ENCODE results near the gene VPS36. TPM values are rescaled to one million over a fixed set of nuclear protein-coding genes. Genes with fewer than 3 reads are reported as not detected.

The VPS36 gene
- total RNA-seq, 1 experiment from 2014 or later, result 19.2 TPM

- no peaks in the 10 kb centered on the region for H3K9me3 Mint-ChIP-seq
- DNase-seq (ENCODE audit: low spot score) (no peak), ATAC-seq (no peak)
- TF ChIP-seq, protein P1, sequence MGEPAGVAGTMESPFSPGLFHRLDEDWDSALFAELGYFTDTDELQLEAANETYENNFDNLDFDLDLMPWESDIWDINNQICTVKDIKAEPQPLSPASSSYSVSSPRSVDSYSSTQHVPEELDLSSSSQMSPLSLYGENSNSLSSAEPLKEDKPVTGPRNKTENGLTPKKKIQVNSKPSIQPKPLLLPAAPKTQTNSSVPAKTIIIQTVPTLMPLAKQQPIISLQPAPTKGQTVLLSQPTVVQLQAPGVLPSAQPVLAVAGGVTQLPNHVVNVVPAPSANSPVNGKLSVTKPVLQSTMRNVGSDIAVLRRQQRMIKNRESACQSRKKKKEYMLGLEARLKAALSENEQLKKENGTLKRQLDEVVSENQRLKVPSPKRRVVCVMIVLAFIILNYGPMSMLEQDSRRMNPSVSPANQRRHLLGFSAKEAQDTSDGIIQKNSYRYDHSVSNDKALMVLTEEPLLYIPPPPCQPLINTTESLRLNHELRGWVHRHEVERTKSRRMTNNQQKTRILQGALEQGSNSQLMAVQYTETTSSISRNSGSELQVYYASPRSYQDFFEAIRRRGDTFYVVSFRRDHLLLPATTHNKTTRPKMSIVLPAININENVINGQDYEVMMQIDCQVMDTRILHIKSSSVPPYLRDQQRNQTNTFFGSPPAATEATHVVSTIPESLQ (CRISPR knock-in tag; IDR thresholded peaks at IDR 0.05), result no peak
- TF ChIP-seq GABPB1 (CRISPR knock-in tag; IDR thresholded peaks at IDR 0.05) (no peak), NFYB (CRISPR knock-in tag; conservative IDR thresholded peaks at IDR 0.05; ENCODE audit: low read depth) (no peak), PRRX2 (CRISPR knock-in tag; IDR thresholded peaks at IDR 0.05) (no peak), NFATC4 (CRISPR knock-in tag; IDR thresholded peaks at IDR 0.05) (no peak), TP53 (CRISPR knock-in tag; IDR thresholded peaks at IDR 0.05) (no peak), E2F5 (CRISPR knock-in tag; IDR thresholded peaks at IDR 0.05) (no peak), MXD4 (CRISPR knock-in tag; IDR thresholded peaks at IDR 0.05; ENCODE audit: borderline replicate concordance) (no peak), E2F1 (CRISPR knock-in tag; IDR thresholded peaks at IDR 0.05) (no peak)
- TF ChIP-seq, protein P2, sequence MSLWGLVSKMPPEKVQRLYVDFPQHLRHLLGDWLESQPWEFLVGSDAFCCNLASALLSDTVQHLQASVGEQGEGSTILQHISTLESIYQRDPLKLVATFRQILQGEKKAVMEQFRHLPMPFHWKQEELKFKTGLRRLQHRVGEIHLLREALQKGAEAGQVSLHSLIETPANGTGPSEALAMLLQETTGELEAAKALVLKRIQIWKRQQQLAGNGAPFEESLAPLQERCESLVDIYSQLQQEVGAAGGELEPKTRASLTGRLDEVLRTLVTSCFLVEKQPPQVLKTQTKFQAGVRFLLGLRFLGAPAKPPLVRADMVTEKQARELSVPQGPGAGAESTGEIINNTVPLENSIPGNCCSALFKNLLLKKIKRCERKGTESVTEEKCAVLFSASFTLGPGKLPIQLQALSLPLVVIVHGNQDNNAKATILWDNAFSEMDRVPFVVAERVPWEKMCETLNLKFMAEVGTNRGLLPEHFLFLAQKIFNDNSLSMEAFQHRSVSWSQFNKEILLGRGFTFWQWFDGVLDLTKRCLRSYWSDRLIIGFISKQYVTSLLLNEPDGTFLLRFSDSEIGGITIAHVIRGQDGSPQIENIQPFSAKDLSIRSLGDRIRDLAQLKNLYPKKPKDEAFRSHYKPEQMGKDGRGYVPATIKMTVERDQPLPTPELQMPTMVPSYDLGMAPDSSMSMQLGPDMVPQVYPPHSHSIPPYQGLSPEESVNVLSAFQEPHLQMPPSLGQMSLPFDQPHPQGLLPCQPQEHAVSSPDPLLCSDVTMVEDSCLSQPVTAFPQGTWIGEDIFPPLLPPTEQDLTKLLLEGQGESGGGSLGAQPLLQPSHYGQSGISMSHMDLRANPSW (CRISPR knock-in tag; conservative IDR thresholded peaks at IDR 0.05; ENCODE audit: low read depth), result no peak
- peaks cover 64% of the 10 kb centered on the region for H3K36me3 Mint-ChIP-seq
- H3K4me3 Mint-ChIP-seq, result no peak overlapping the region
- H3K27me3 Mint-ChIP-seq (ENCODE audit: low read depth), result no peaks in the 10 kb centered on the region
- CTCF ChIA-PET, result no interaction called here
- H3K4me1 Mint-ChIP-seq, result peaks cover 9% of the 10 kb centered on the region
- POLR2A ChIA-PET, result no interaction called here
- H3K27ac Mint-ChIP-seq, result no peak overlapping the region
Observed at GRCh38 chr13:52459668-52460067, 9.2 kb upstream of the VPS36 start.

DNA sequence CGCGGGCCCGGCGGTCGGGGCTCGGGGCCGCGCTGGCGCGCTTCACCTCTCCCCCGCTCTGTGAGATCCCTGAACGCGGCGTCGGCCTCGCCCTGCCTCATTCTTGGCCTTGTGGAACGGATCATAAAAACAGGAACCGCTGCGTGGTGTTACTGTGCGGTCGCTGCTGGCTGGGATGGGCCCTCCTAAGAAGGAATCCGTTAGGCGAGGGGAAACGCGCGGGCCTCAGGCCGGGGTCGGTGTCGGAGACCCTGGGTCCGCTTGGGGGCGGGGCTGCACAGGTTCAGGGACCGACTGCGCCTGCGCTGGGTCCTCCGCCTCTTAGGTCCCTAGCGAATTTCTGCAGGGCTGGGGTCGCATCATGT, 5.2 kb upstream of the VPS36 start:
- Mint-ChIP-seq H3K36me3 (peaks cover 30% of the 10 kb centered on the region), H3K27ac (no peak overlapping the region; the same call in 1 of the 2 replicates), H3K4me3 (peak overlapping the region; percentile 92), H3K9me3 (no peaks in the 10 kb centered on the region), H3K27me3 (ENCODE audit: low read depth) (no peaks in the 10 kb centered on the region), H3K4me1 (peaks cover 20% of the 10 kb centered on the region)
- ChIA-PET POLR2A (no interaction called here), CTCF (no interaction called here)
- DNase-seq (ENCODE audit: low spot score) (peak; percentile 91), ATAC-seq (peak; percentile 79)
- TF ChIP-seq TEAD1 (CRISPR knock-in tag; IDR thresholded peaks at IDR 0.05), result 0 out of 2 replicates have a peak, but pooled peaks have one; percentile 24
- no peak for TF ChIP-seq ZNF671 (CRISPR knock-in tag; IDR thresholded peaks at IDR 0.05)
- TF ChIP-seq TEAD4 (CRISPR knock-in tag; IDR thresholded peaks at IDR 0.05), result no peak
- 0 out of 2 replicates have a peak, but pooled peaks have one; percentile 53 for TF ChIP-seq NFE2L1 (CRISPR knock-in tag; IDR thresholded peaks at IDR 0.05)
- no peak for TF ChIP-seq E2F1 (CRISPR knock-in tag; IDR thresholded peaks at IDR 0.05)
- no peak for TF ChIP-seq HMGA2 (CRISPR knock-in tag; IDR thresholded peaks at IDR 0.05)
- no peak for TF ChIP-seq NFYB (CRISPR knock-in tag; conservative IDR thresholded peaks at IDR 0.05; ENCODE audit: low read depth)
- no peak for TF ChIP-seq USF2 (CRISPR knock-in tag; IDR thresholded peaks at IDR 0.05)
- TF ChIP-seq ZNF121 (CRISPR knock-in tag; IDR thresholded peaks at IDR 0.05), result peak; percentile 50; the same call in 1 of the 2 replicates
- no peak for TF ChIP-seq ATF1 (CRISPR knock-in tag; IDR thresholded peaks at IDR 0.05)
- TF ChIP-seq GRHL2 (CRISPR knock-in tag; IDR thresholded peaks at IDR 0.05; ENCODE audit: insufficient replicate concordance, severe bottlenecking), result no peak
- TF ChIP-seq AR (CRISPR knock-in tag; IDR thresholded peaks at IDR 0.05), result no peak
- TF ChIP-seq GTF2I (CRISPR knock-in tag; conservative IDR thresholded peaks at IDR 0.05), result no peak
- TF ChIP-seq MAX (CRISPR knock-in tag; IDR thresholded peaks at IDR 0.05), result peak; percentile 22
- TF ChIP-seq, protein P3, sequence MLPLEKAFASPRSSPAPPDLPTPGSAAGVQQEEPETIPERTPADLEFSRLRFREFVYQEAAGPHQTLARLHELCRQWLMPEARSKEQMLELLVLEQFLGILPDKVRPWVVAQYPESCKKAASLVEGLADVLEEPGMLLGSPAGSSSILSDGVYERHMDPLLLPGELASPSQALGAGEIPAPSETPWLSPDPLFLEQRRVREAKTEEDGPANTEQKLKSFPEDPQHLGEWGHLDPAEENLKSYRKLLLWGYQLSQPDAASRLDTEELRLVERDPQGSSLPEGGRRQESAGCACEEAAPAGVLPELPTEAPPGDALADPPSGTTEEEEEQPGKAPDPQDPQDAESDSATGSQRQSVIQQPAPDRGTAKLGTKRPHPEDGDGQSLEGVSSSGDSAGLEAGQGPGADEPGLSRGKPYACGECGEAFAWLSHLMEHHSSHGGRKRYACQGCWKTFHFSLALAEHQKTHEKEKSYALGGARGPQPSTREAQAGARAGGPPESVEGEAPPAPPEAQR (CRISPR knock-in tag; IDR thresholded peaks at IDR 0.05), result no peak

All from WTC11 (cell line).